ENCODE results near the gene MPDU1.
"Not testable (repeated sequence)": the region's sequence is repeated elsewhere in the genome, so short reads cannot be mapped to it uniquely, and the experiment has no call there.

Gene MPDU1

DNA sequence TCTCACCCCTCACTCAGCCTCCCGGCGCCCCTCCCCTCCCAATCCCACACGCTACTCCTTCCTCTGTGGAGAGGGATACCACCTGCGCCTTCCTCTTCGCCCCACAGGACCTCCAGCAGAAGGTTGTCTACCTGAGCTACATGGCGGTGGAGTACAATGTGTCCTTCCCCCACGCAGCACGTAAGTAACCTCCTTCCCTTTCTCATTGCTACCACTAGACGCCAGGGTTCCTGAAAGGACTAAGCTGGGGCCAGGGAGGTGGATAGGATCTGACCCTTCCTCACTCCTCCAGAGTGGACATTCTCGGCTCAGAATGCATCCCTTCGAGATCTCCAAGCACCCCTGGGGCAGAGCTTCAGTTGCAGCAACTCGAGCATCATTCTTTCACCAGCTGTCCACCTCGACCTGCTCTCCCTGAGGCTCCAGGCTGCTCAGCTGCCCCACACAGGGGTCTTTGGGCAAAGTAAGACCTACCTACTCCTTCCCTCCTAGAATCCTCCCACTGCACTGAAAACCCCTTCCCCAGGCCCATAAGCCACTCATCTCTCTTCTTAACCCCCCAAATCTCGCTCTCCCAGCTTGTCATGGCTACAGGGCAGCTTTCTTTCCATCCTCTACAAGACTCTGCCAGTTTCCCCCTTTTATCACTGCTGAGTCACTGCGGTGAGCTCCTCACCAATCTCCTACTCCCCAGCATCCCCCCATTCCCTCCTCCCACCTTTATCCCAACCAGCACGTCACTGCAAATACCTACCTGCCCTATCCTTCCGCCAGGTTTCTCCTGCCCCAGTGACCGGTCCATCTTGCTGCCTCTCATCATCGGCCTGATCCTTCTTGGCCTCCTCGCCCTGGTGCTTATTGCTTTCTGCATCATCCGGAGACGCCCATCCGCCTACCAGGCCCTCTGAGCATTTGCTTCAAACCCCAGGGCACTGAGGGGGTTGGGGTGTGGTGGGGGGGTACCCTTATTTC, 2.8 kb upstream of the MPDU1 start:
- no peak for DNase-seq (ENCODE audit: low read depth in 1 of 2, low spot score in 1 of 2)

- no peak for DNase-seq (ENCODE audit: low read depth in 1 of 2, low spot score in 1 of 2)
Measured at GRCh38 chr17:7582396-7583252, 1.0 kb upstream of the MPDU1 start.

- DNase-seq (ENCODE audit: low read depth in 1 of 2, low spot score in 1 of 2): no peak
Measured at GRCh38 chr17:7586673-7587419, 3.2 kb downstream of the MPDU1 start.

DNA sequence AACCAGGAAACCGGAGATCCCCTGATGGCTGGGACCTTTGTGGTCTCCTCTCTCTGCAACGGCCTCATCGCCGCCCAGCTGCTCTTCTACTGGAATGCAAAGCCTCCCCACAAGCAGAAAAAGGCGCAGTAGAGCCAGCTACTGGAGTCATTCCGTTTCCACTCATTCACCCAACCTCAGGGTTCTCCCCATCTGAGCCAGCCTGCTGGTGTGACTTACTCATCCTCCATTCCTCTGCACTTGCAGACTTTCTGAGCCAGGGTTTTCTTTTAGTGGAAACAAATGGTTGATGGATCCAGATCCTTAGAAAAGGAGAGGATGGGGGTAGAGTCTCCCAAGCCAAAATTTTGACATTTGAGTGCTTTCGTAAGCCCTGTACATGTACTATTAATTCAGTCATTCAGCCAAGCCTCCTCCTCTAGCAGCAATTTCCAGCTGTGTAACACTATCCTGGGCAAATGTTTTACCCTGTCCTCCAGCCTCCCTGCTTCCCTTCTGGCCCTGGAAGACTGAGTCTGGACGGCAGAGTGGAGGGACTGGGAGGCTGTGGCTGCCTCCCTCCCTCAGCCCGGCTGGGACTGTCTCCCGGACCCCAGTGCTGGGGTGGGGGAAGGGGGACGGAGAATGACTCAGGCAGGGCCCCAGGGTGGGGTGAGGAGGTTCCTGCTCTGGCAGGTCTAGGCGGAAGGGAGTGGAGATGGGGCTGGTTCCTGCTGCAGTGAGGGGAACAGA, 3.9 kb downstream of the MPDU1 start:
- no peak for DNase-seq (ENCODE audit: low read depth in 1 of 2, low spot score in 1 of 2)

- no peak for DNase-seq (ENCODE audit: low read depth in 1 of 2, low spot score in 1 of 2)
Measured at GRCh38 chr17:7588553-7589203, 5.0 kb downstream of the MPDU1 start.

- no peak for DNase-seq (ENCODE audit: low read depth in 1 of 2, low spot score in 1 of 2)
Measured at GRCh38 chr17:7589204-7589868, 5.7 kb downstream of the MPDU1 start.

- DNase-seq (ENCODE audit: low read depth in 1 of 2, low spot score in 1 of 2): no peak
Measured at GRCh38 chr17:7589891-7590691, 6.4 kb downstream of the MPDU1 start, which contains the start of gene SOX15. Gene SOX15, minus strand, starts transcription at chr17:7590094. Its CDS starts 418 bp downstream, at chr17:7589676.

DNA sequence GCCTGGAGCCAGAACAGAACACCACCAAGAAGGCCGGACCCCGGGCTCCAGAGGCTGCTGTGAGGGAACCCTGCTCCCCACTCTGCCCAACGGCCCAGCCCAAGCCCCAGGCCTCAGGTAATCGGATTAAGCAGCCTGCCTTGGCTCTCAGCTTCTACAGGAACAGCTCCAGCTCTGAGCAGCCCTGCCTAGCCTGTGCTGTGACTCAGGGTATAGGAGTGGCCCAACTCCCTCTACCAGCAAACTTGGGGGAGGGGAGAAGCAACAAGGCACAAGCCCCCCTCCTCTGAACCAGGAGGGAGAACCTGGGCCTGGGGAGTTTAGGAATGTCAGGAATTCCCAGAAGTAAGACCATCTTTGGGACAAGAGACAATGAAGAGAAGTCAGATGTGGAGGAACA, 7.1 kb downstream of the MPDU1 start:
- no peak for DNase-seq (ENCODE audit: low read depth in 1 of 2, low spot score in 1 of 2)

- DNase-seq (ENCODE audit: low read depth in 1 of 2, low spot score in 1 of 2): no peak
Measured at GRCh38 chr17:7591596-7591995, 7.9 kb downstream of the MPDU1 start.

DNA sequence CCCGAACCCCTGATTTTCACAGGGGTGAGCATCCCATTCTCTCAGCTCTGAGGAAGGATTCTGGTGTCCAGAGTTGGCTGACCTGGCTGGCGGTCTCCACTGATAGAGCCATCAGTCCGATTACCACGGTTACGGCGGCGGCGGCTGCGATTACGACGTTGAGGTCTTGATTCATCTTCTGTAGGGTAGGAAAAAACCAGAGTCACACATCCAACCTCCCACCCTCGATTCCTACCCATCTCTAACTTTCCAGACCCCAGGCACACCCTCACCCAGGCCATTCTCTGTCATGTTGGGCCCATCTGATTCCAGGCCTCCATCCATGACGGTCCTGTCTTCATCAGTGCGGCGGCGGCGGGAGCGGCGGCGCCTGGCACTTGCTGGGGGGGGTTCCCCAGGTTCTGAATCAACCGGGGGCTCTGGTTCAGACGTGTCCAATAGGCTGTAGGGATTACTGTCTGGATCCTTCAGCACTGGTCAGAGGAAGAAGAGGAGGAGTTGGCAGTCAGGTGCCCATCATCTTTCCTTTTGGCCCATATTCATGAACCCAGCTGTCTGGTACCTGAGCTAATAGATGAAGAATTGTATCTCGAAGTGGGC, 8.9 kb downstream of the MPDU1 start:
- DNase-seq (ENCODE audit: low read depth in 1 of 2, low spot score in 1 of 2): no peak

- no peak for DNase-seq (ENCODE audit: low read depth in 1 of 2, low spot score in 1 of 2)
Measured at GRCh38 chr17:7593296-7593695, 9.6 kb downstream of the MPDU1 start.

GRCh38 chr17:7597561-7597960, 13.9 kb downstream of the MPDU1 start:
- DNase-seq (ENCODE audit: low read depth in 1 of 2, low spot score in 1 of 2): not testable (repeated sequence)

DNA sequence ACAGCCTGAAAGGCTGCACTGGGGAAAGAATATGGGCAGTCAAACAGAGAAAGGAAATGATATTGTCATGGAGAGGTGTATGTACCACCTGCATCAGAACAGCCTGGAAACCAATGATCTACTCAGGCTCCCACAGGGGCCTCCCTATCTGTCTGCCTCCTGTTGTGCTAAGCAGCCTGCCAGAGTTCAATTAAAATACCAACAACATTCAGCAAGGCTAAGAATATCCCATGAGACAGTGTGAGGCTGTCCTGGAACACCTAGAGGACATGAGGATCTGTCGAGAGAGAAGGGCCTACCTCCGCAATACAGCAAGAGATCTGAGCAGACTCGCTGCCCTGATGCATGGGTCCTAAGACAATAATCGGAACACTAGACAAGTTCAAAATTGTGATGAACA, 22.6 kb downstream of the MPDU1 start:
- no peak for DNase-seq (ENCODE audit: low read depth in 1 of 2, low spot score in 1 of 2)

DNA sequence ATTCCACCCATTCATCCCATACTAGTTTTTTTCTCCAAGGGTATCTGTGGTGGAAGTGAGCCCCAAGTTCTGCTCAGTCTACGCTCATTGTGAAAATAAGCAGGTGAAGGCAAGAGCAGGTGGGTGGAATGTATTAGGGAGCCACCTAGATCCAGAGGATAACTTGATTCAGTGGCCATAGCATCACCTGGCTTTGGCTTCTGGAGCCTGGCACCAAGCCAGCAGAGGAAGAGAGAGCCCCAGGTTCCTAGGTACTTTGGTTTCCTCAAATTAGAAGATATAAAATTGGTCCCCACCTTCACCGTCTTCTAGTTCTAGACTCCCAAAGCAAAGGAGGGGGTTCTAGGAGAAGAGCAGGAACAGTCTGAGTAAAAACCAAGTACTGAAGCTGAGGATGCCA, 27.0 kb downstream of the MPDU1 start:
- no peak for DNase-seq (ENCODE audit: low read depth in 1 of 2, low spot score in 1 of 2)

- DNase-seq (ENCODE audit: low read depth in 1 of 2, low spot score in 1 of 2): no peak
Measured at GRCh38 chr17:7611635-7612293, 28.1 kb downstream of the MPDU1 start.

DNA sequence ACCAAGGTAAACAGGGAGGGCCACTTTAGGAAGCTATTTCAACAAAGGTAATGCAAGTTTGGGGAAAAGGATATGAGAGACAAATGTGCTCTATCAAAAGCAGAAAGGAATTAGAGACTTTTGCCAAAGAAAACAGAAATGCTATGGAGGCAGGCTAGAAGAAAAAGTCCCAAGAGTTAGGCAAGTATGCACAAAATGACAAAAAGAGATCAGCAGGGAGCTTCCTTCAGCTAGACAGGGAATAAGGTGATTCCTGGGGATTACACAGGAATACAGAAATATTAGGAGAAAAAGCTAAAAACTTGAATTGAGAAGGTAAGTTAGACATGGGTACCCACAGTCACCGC, 28.6 kb downstream of the MPDU1 start:
- no peak for DNase-seq (ENCODE audit: low read depth in 1 of 2, low spot score in 1 of 2)

GRCh38 chr17:7613769-7614424, 30.2 kb downstream of the MPDU1 start:
- no peak for DNase-seq (ENCODE audit: low read depth in 1 of 2, low spot score in 1 of 2)

All from activated T-helper 1 cell treated with anti-CD3 and anti-CD28 coated beads, Interleukin-2, amount 50 U/mL, for 16 hours (primary cell).